Measurements from ENCODE around the gene EXOC6B. TPM values are rescaled to one million over a fixed set of nuclear protein-coding genes. Genes with fewer than 3 reads are reported as not detected.
"Not testable (repeated sequence)": the region's sequence is repeated elsewhere in the genome, so short reads cannot be mapped to it uniquely, and the experiment has no call there.

The EXOC6B gene
- total and polyA plus RNA-seq, 8 donors = 22.1 to 30.8 (median 25.9) TPM

- ATAC-seq (peak; percentile 56), DNase-seq (no peak)
- Histone ChIP-seq H3K4me3 (no peak overlapping the region), H3K27me3 (no peaks in the 10 kb centered on the region), H3K27ac (no peak overlapping the region), H3K9me3 (no peaks in the 10 kb centered on the region), H3K4me1 (no peaks in the 10 kb centered on the region), H3K36me3 (no peaks in the 10 kb centered on the region)
- intact Hi-C loops (cut with DNase I) = no loop called here
- no peak for TF ChIP-seq CTCF (IDR thresholded peaks at IDR 0.05)
Observed at GRCh38 chr2:72603481-72603880, 222.4 kb downstream of the EXOC6B start.

- intact Hi-C loops (cut with DNase I) = no loop called here
- H3K27ac ChIP-seq = no peak overlapping the region
- H3K36me3 ChIP-seq = no peaks in the 10 kb centered on the region
- H3K9me3 ChIP-seq = no peaks in the 10 kb centered on the region
- DNase-seq (no peak), ATAC-seq (no peak)
- H3K27me3 ChIP-seq = no peaks in the 10 kb centered on the region
- TF ChIP-seq CTCF (IDR thresholded peaks at IDR 0.05) = no peak
- H3K4me1 ChIP-seq = no peaks in the 10 kb centered on the region
- H3K4me3 ChIP-seq = no peak overlapping the region
Observed at GRCh38 chr2:72602711-72603110, 223.1 kb downstream of the EXOC6B start.

- intact Hi-C loops (cut with DNase I) = no loop called here
- Histone ChIP-seq H3K27me3 (no peaks in the 10 kb centered on the region), H3K27ac (no peak overlapping the region), H3K4me3 (no peak overlapping the region), H3K9me3 (no peaks in the 10 kb centered on the region), H3K4me1 (no peaks in the 10 kb centered on the region), H3K36me3 (no peaks in the 10 kb centered on the region)
- DNase-seq (no peak), ATAC-seq (no peak)
- no peak for TF ChIP-seq CTCF (IDR thresholded peaks at IDR 0.05)
Observed at GRCh38 chr2:72602095-72602494, 223.7 kb downstream of the EXOC6B start.

- H3K27me3 ChIP-seq; DNase-seq; H3K4me1 ChIP-seq; H3K9me3 ChIP-seq; H3K36me3 ChIP-seq; H3K4me3 ChIP-seq; intact Hi-C loops (cut with DNase I); H3K27ac ChIP-seq; ATAC-seq: not testable (repeated sequence)
Observed at GRCh38 chr2:72583836-72584235, 242.0 kb downstream of the EXOC6B start.

GRCh38 chr2:72583376-72583775, 242.5 kb downstream of the EXOC6B start:
- no peaks in the 10 kb centered on the region for H3K9me3 ChIP-seq
- no peak for TF ChIP-seq CTCF (IDR thresholded peaks at IDR 0.05)
- DNase-seq (no peak), ATAC-seq (no peak)
- H3K36me3 ChIP-seq = no peaks in the 10 kb centered on the region
- intact Hi-C loops (cut with DNase I) = no loop called here
- peaks cover 0 to 3% of the 10 kb centered on the region in 2 donors for H3K4me1 ChIP-seq
- no peaks in the 10 kb centered on the region for H3K27me3 ChIP-seq
- no peak overlapping the region for H3K27ac ChIP-seq
- H3K4me3 ChIP-seq = no peak overlapping the region

GRCh38 chr2:72581560-72582181, 244.2 kb downstream of the EXOC6B start:
- no peaks in the 10 kb centered on the region for H3K27me3 ChIP-seq
- no peak overlapping the region for H3K4me3 ChIP-seq
- peaks cover 0 to 7% of the 10 kb centered on the region in 2 donors for H3K4me1 ChIP-seq
- intact Hi-C loops (cut with DNase I) = no loop called here
- no peak for ATAC-seq
- TF ChIP-seq CTCF (IDR thresholded peaks at IDR 0.05) = no peak
- peak in 1 of 4 donors; percentile 24 for DNase-seq
- H3K27ac ChIP-seq = no peak overlapping the region
- H3K9me3 ChIP-seq = no peaks in the 10 kb centered on the region
- no peaks in the 10 kb centered on the region for H3K36me3 ChIP-seq
